ENCODE measurements around the gene CLIC5. TPM values are rescaled to one million over a fixed set of nuclear protein-coding genes. Genes with fewer than 3 reads are reported as not detected.

The CLIC5 gene
- total and polyA plus RNA-seq, 12 donors = 28.1 to 372 (median 301) TPM

DNA sequence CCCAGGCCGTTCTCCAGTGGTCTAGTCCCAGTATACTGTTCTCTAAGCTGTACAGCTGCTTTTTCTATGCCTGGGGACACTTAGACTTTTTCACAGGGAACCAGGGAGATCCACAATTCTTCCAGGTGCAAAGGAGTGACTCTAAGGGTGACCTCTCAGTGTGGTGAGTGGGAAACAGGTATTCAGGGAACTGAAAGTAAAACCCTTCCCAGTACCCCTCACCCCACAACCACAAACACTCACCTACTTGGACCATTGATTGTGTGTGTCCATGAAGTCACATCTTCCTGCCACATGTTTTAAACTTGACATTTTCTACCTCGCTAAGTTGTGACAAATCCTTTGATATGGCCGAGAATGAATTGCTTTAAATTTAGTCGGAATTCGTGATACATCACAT is 183.6 kb downstream of the CLIC5 start:
- no peak for TF ChIP-seq CTCF (IDR thresholded peaks at IDR 0.05)
- no peak overlapping the region for H3K4me3 ChIP-seq
- peaks cover 0 to 15% (median 0%) of the 10 kb centered on the region in 9 donors for H3K4me1 ChIP-seq
- ATAC-seq = no peak
- intact Hi-C loops (cut with DNase I) = no loop called here
- no peaks in the 10 kb centered on the region for H3K27me3 ChIP-seq
- no peaks in the 10 kb centered on the region for H3K36me3 ChIP-seq
- no peak overlapping the region for H3K27ac ChIP-seq
- no peak for DNase-seq
- 85 to 91% methylated on average over 5 of the region's 5 CpGs for WGBS, 2 donors
- H3K9me3 ChIP-seq = peaks cover 0 to 5% (median 0%) of the 10 kb centered on the region in 11 donors

Other genes starting within 250 kb of the CLIC5 start
- 10 to 100 TPM; 15.1 to 23.8 (median 19.2) TPM for gene ENPP4, start 114.1 kb upstream of the CLIC5 start, total RNA-seq
- 10 to 100 TPM in 1 of 2 donors, 1 to 10 TPM in 1; 9.2 to 16.3 TPM for gene ENPP4, start 114.1 kb upstream of the CLIC5 start, polyA plus RNA-seq
- gene ENPP5, start 155.1 kb upstream of the CLIC5 start, total RNA-seq = 1 to 10 TPM; 3.0 to 6.0 (median 4.6) TPM
- 1 to 10 TPM; 1.8 to 3.4 TPM for gene ENPP5, start 155.1 kb upstream of the CLIC5 start, polyA plus RNA-seq

Measured in heart right ventricle (tissue), 16 donors.